ENCODE results near the gene MFGE8.

Gene MFGE8

GRCh38 chr15:88908123-88908522 lies 5.1 kb downstream of the MFGE8 start:
- in situ Hi-C loops (cut with MboI; ENCODE audit: low sequenced_read_pairs, unreplicated experiment) = loop anchor here (5.0 to 10.0 kb wide), 2 partner anchors 99 to 277 kb away; no protein-coding TSS in a partner anchor
- no peak for TF ChIP-seq CTCF (IDR thresholded peaks at IDR 0.05; ENCODE audit: borderline replicate concordance, control extremely low read depth, extremely low read depth, insufficient read depth, missing control alignments)
- DNase-seq (ENCODE audit: low spot score) = peak; percentile 13

GRCh38 chr15:88907111-88907510 lies 6.1 kb downstream of the MFGE8 start:
- peak; percentile 11 for DNase-seq (ENCODE audit: low spot score)
- in situ Hi-C loops (cut with MboI; ENCODE audit: low sequenced_read_pairs, unreplicated experiment) = loop anchor here (5.0 to 10.0 kb wide), 2 partner anchors 100 to 278 kb away; no protein-coding TSS in a partner anchor
- no peak for TF ChIP-seq CTCF (IDR thresholded peaks at IDR 0.05; ENCODE audit: borderline replicate concordance, control extremely low read depth, extremely low read depth, insufficient read depth, missing control alignments)

DNA sequence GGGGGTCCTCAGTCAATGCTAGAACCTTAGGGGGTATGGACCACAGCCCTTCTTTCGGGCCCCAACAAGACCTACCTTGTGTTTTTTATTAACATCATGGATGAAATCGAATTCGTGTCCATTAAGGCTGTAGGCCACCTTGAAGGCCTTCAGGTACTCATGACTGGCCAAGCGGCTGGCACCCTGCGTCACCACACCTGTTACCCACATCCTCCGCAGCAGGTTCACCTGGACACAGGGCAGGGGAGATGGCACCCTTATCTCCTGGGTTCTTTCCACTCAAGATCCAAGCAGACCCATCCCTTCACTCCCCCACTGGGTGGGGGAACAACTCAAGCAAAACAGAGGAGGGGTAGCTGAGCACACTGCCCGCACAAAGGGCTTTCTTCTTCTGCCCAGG lies 6.6 kb downstream of the MFGE8 start:
- no peak for TF ChIP-seq CTCF (IDR thresholded peaks at IDR 0.05; ENCODE audit: borderline replicate concordance, control extremely low read depth, extremely low read depth, insufficient read depth, missing control alignments)
- in situ Hi-C loops (cut with MboI; ENCODE audit: low sequenced_read_pairs, unreplicated experiment) = loop anchor here (5.0 to 10.0 kb wide), 2 partner anchors 101 to 278 kb away; no protein-coding TSS in a partner anchor
- DNase-seq (ENCODE audit: low spot score) = no peak

DNA sequence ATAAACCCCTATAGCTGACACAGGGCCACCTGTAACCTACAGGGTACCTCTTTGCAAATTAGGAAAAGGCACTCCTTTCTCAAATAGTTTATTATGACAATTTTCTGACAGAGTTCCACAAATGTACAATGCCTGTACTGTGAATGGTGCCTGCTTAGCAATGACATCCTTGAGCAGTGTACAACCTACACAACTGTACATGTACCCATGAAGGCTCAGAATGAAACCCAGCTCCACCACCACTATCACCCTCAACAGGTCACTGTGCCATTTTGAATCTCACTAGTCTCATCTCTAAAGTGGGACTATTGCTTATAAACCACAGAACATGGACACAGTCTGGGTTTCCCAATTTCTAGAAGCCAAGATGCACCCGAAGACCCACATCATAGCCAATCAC lies 7.0 kb downstream of the MFGE8 start:
- in situ Hi-C loops (cut with MboI; ENCODE audit: low sequenced_read_pairs, unreplicated experiment) = loop anchor here (5.0 to 10.0 kb wide), 2 partner anchors 101 to 279 kb away; no protein-coding TSS in a partner anchor

DNA sequence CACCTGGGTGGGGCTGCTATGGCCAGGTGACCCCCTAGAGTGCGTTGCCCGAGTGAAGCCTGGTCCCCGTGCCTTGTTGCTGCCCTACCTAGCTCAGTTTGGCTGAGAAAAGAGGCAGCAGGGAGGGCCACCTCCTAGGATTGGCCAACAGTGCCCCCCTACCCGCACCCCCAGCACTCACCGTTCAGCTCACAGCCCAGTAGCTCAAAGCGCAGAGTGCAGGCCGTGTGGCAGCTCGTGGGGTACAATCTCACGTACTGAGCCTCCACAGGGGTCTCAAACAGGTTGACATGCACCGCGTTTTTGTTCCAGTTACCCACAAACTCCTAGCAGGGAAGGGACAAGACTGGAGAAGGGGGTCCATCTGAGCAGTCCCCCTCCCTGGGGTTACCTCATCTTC lies 7.6 kb downstream of the MFGE8 start:
- in situ Hi-C loops (cut with MboI; ENCODE audit: low sequenced_read_pairs, unreplicated experiment) = loop anchor here (5.0 to 10.0 kb wide), 2 partner anchors 102 to 279 kb away; no protein-coding TSS in a partner anchor
- DNase-seq (ENCODE audit: low spot score) = no peak
- no peak for TF ChIP-seq CTCF (IDR thresholded peaks at IDR 0.05; ENCODE audit: borderline replicate concordance, control extremely low read depth, extremely low read depth, insufficient read depth, missing control alignments)

More for the DNA sequence above, 7.0 kb downstream of the MFGE8 start:
- no peak for TF ChIP-seq CTCF (IDR thresholded peaks at IDR 0.05; ENCODE audit: borderline replicate concordance, control extremely low read depth, extremely low read depth, insufficient read depth, missing control alignments)
- DNase-seq (ENCODE audit: low spot score) = no peak

DNA sequence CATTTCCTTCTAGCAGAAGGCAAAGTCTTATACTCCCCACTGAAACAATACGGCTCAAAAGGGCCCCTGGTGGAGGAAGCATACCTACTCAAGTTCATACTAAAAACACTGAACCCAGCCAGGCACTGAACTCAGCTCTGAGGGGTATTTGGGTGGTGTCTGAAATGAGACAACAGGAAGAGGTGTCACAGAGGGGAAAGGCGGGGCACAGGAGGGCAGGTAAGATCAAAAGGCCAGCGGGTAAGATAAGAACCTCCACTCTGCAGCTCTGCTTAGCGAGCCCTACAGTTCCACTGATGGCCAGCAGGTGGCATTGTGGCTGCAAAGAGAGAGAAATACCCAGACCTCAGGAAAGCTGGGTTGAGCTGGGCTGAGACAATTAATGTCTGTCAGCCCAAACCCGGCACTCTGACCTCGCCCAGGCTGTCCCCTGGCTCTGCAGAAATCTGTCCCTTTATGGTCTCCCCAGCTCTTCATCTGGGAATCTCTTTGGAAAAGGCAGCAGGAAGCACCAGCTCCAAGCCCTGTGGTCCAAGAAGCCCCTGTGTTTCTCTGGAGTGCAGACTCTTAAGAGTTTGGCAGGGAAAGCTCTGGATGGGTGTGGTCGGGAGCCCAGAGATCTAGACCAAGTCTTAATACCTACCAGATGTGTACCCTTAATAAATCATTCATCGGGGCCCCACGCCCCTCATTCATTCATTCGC lies 8.4 kb downstream of the MFGE8 start:
- in situ Hi-C loops (cut with MboI; ENCODE audit: low sequenced_read_pairs, unreplicated experiment) = loop anchor here (5.0 to 10.0 kb wide), 2 partner anchors 103 to 280 kb away; no protein-coding TSS in a partner anchor
- TF ChIP-seq CTCF (IDR thresholded peaks at IDR 0.05; ENCODE audit: borderline replicate concordance, control extremely low read depth, extremely low read depth, insufficient read depth, missing control alignments) = peak; percentile 91
- DNase-seq (ENCODE audit: low spot score) = peak; percentile 86
